A549 (cell line): ENCODE results near the gene DIO3.

Source experiments
- BHLHE40 ChIP-seq: IDR thresholded peaks from 2 replicates; pipeline ENCODE4 v1.6.1; 2012; ENCODE audit warnings: low read depth, low read length, inconsistent platforms
- CTCF ChIP-seq: fragments of >200 bp; sonication (Bioruptor Twin); formaldehyde crosslinking; IDR thresholded peaks from 3 replicates; pipeline ENCODE4 v1.5.1; 2016
- E2F6 ChIP-seq: IDR thresholded peaks from 2 replicates; pipeline ENCODE4 v1.6.1; 2012; ENCODE audit warnings: low read depth, borderline replicate concordance
- ESRRA ChIP-seq: fragments of 150-350 bp; IDR thresholded peaks from 2 replicates; pipeline ENCODE4 v1.6.1; 2014; ENCODE audit warnings: mild to moderate bottlenecking, low read length, borderline replicate concordance
- FOSL2 ChIP-seq, 2 experiments: fragments of 450-650 bp in 1 of 2; fragments of >200 bp in 1 of 2; sonication (Bioruptor Twin) in 1 of 2; formaldehyde crosslinking; IDR thresholded peaks; 2 replicates each; pipeline versions ENCODE4 v1.5.0 to v1.6.1; 2016 to 2020; ENCODE audit warnings: mild to moderate bottlenecking in 1 of 2, moderate library complexity in 1 of 2
- HMGXB4 ChIP-seq: fragments of 250-450 bp; sonication (Bioruptor Pico); IDR thresholded peaks from 2 replicates; pipeline ENCODE4 v1.5.0; 2021; ENCODE audit warnings: mild to moderate bottlenecking, moderate library complexity, borderline replicate concordance
- JUN ChIP-seq, 2 experiments: fragments of >200 bp; sonication (Bioruptor Twin); formaldehyde crosslinking; IDR thresholded peaks; 2 replicates in 1 of 2; 3 replicates in 1 of 2; pipeline ENCODE4 v1.6.1; 2016 to 2017
- MAX ChIP-seq: IDR thresholded peaks from 2 replicates; pipeline ENCODE4 v1.6.1; 2012
- NPAS2 ChIP-seq: fragments of 250-450 bp; sonication (Bioruptor Pico); IDR thresholded peaks from 2 replicates; pipeline ENCODE4 v1.8.0; 2022; ENCODE audit warnings: mild to moderate bottlenecking, moderate library complexity, borderline replicate concordance
- NR3C1 ChIP-seq: fragments of >200 bp; sonication (Bioruptor Twin); formaldehyde crosslinking; IDR thresholded peaks from 3 replicates; pipeline ENCODE4 v1.6.1; 2017
- POLR2A ChIP-seq: IDR thresholded peaks from 2 replicates; pipeline ENCODE4 v1.6.1; 2012; ENCODE audit warnings: mild to moderate bottlenecking, low read length
- RARB ChIP-seq: fragments of 250-450 bp; sonication (Bioruptor Pico); IDR thresholded peaks from 2 replicates; pipeline ENCODE4 v1.8.0; 2021; ENCODE audit warnings: mild to moderate bottlenecking, moderate library complexity
- RCOR1 ChIP-seq: fragments of 150-350 bp; IDR thresholded peaks from 2 replicates; pipeline ENCODE4 v1.6.1; 2014; ENCODE audit warnings: antibody characterized with exemption, low read length, low read depth
- ZFP36 ChIP-seq: fragments of 450-650 bp; IDR thresholded peaks from 2 replicates; pipeline ENCODE4 v1.6.1; 2014; ENCODE audit warnings: borderline replicate concordance; ENCODE audit not compliant: partially characterized antibody

- TF ChIP-seq CTCF: no peak
- no peak for TF ChIP-seq MAX
- no peak for TF ChIP-seq FOSL2 (IDR thresholded peaks at IDR 0.05)
- TF ChIP-seq FOSL2 (CRISPR knock-in tag; IDR thresholded peaks at IDR 0.05): no peak
- no peak for TF ChIP-seq ZFP36
- TF ChIP-seq RARB (CRISPR knock-in tag): no peak
- TF ChIP-seq POLR2A: no peak
- TF ChIP-seq NR3C1: no peak
- TF ChIP-seq E2F6: no peak
- no peak for TF ChIP-seq HMGXB4 (CRISPR knock-in tag)
- no peak for TF ChIP-seq NPAS2 (CRISPR knock-in tag)
- TF ChIP-seq JUN (IDR thresholded peaks at IDR 0.05): no peak
- no peak for TF ChIP-seq BHLHE40
- no peak for TF ChIP-seq ESRRA
- no peak for TF ChIP-seq RCOR1
Observed at GRCh38 chr14:101588990-101589389, 27.7 kb downstream of the DIO3 start.
